Mesodermal cell (in vitro differentiated cells): ENCODE data around the gene NDN. TPM values are rescaled to one million over a fixed set of nuclear protein-coding genes. Genes with fewer than 3 reads are reported as not detected.
"Not testable (repeated sequence)": the region's sequence is repeated elsewhere in the genome, so short reads cannot be mapped to it uniquely, and the experiment has no call there.

Experiments used
- H3K27ac ChIP-seq: 2 replicates; pipeline ENCODE4 v1.7.0; 2013; ENCODE audit warnings: mild to moderate bottlenecking, low read depth, low read length, moderate library complexity; ENCODE audit not compliant: severe bottlenecking
- H3K36me3 ChIP-seq: 2 replicates; pipeline ENCODE4 v1.7.1; 2013; ENCODE audit warnings: mild to moderate bottlenecking, low read length, moderate library complexity; ENCODE audit not compliant: control insufficient read depth, insufficient read depth
- H3K4me1 ChIP-seq: one replicate; pipeline ENCODE4 v1.7.1; 2013; ENCODE audit warnings: mild to moderate bottlenecking, low read length; ENCODE audit not compliant: insufficient read depth, control insufficient read depth, poor library complexity, severe bottlenecking
- H3K4me3 ChIP-seq: 2 replicates; pipeline ENCODE4 v1.7.0; 2013; ENCODE audit warnings: low read length, control low read depth, mild to moderate bottlenecking; ENCODE audit not compliant: insufficient read depth, poor library complexity, severe bottlenecking; ENCODE audit errors: extremely low read depth
- H3K9me3 ChIP-seq: 2 replicates; pipeline ENCODE4 v1.7.1; 2013; ENCODE audit warnings: mild to moderate bottlenecking, low read length, moderate library complexity; ENCODE audit not compliant: control insufficient read depth
- WGBS, 2 experiments: methylation state at CpG; one replicate each; pipeline ENCODE4 v1.1.5; 2013; ENCODE audit warnings: missing lambda C conversion rate in 2 of 2; ENCODE audit not compliant: insufficient coverage in 2 of 2; 5-methylcytosine and 5-hydroxymethylcytosine counted together
- polyA plus RNA-seq, 2 experiments: library from polyadenylated mRNA; stranded (reverse); fragments of 50-300 nt; gene quantifications; one replicate each; pipeline ENCODE4 v1.2.3, GENCODE V29; 2013

The NDN gene
- 59.1 TPM for polyA plus RNA-seq (2013, experiment 1 of 2)
- polyA plus RNA-seq (2013, experiment 2 of 2): 48.5 TPM

- Histone ChIP-seq H3K4me1 (no peaks in the 10 kb centered on the region), H3K4me3 (peak within 1 kb of the TSS; percentile 48), H3K27ac (no peak within 1 kb of the TSS), H3K9me3 (peaks cover 9% of the 10 kb centered on the region), H3K36me3 (no peaks in the 10 kb centered on the region)
- 55 to 59% methylated on average over 31 to 36 of the region's 38 CpGs for WGBS, 2 experiments
Measured at GRCh38 chr15:23687143-23687470, at the start of gene NDN. TSS of gene NDN (minus strand) at chr15:23687305. CDS start at chr15:23687217, 88 bp downstream.

- WGBS, 2 experiments: 51 to 58% methylated on average over 3 to 4 of the region's 5 CpGs
- Histone ChIP-seq H3K9me3 (no peaks in the 10 kb centered on the region), H3K36me3 (no peaks in the 10 kb centered on the region), H3K4me3 (no peak overlapping the region), H3K4me1 (no peaks in the 10 kb centered on the region), H3K27ac (no peak overlapping the region)
Measured at GRCh38 chr15:23736033-23736673, 49.0 kb upstream of the NDN start.

GRCh38 chr15:23734862-23735261 lies 47.8 kb upstream of the NDN start:
- H3K36me3 ChIP-seq: no peaks in the 10 kb centered on the region
- H3K9me3 ChIP-seq: no peaks in the 10 kb centered on the region
- no peaks in the 10 kb centered on the region for H3K4me1 ChIP-seq
- H3K4me3 ChIP-seq: no peak overlapping the region
- 75 to 77% methylated on average over 3 to 4 of the region's 4 CpGs for WGBS, 2 experiments
- no peak overlapping the region for H3K27ac ChIP-seq

- H3K36me3 ChIP-seq, H3K4me1 ChIP-seq, H3K4me3 ChIP-seq, H3K27ac ChIP-seq: not testable (repeated sequence)
- WGBS, 2 experiments: 69 to 73% methylated on average over 26 to 27 of the region's 28 CpGs
- H3K9me3 ChIP-seq: peaks cover 10% of the 10 kb centered on the region
Measured at GRCh38 chr15:23713874-23714656, 27.0 kb upstream of the NDN start.

- Histone ChIP-seq H3K27ac (no peak overlapping the region), H3K4me3 (no peak overlapping the region), H3K9me3 (peaks cover 24% of the 10 kb centered on the region), H3K36me3 (no peaks in the 10 kb centered on the region), H3K4me1 (no peaks in the 10 kb centered on the region)
- 71% methylated on average over 1 of the region's 1 CpG; no CpG with 5 or more reads in 1 of the 2 experiments for WGBS, 2 experiments
Measured at GRCh38 chr15:23708332-23708731, 21.2 kb upstream of the NDN start.

GRCh38 chr15:23695282-23695681 lies 8.2 kb upstream of the NDN start:
- Histone ChIP-seq H3K4me3 (no peak overlapping the region), H3K4me1 (no peaks in the 10 kb centered on the region), H3K36me3 (no peaks in the 10 kb centered on the region), H3K9me3 (no peaks in the 10 kb centered on the region), H3K27ac (no peak overlapping the region)
- WGBS, 2 experiments: 60% methylated on average over 1 of the region's 2 CpGs; no CpG with 5 or more reads in 1 of the 2 experiments

- no CpG with 5 or more reads among the region's 1 CpG for WGBS, 2 experiments
- no peak overlapping the region for H3K27ac ChIP-seq
- no peaks in the 10 kb centered on the region for H3K36me3 ChIP-seq
- no peaks in the 10 kb centered on the region for H3K4me1 ChIP-seq
- no peaks in the 10 kb centered on the region for H3K9me3 ChIP-seq
- H3K4me3 ChIP-seq: no peak overlapping the region
Measured at GRCh38 chr15:23694592-23694991, 7.5 kb upstream of the NDN start.

GRCh38 chr15:23690450-23690852 lies 3.3 kb upstream of the NDN start:
- peak overlapping the region; percentile 16 for H3K27ac ChIP-seq
- no peaks in the 10 kb centered on the region for H3K36me3 ChIP-seq
- H3K4me3 ChIP-seq: no peak overlapping the region
- 57 to 84% methylated on average over 5 of the region's 5 CpGs for WGBS, 2 experiments
- H3K9me3 ChIP-seq: peaks cover 6% of the 10 kb centered on the region
- no peaks in the 10 kb centered on the region for H3K4me1 ChIP-seq

- Histone ChIP-seq H3K4me1 (no peaks in the 10 kb centered on the region), H3K4me3 (no peak overlapping the region), H3K27ac (no peak overlapping the region), H3K36me3 (no peaks in the 10 kb centered on the region), H3K9me3 (peaks cover 6% of the 10 kb centered on the region)
- 75 to 87% methylated on average over 3 to 4 of the region's 4 CpGs for WGBS, 2 experiments
Measured at GRCh38 chr15:23690015-23690414, 2.9 kb upstream of the NDN start.

- H3K27ac ChIP-seq: no peak overlapping the region
- peak overlapping the region; percentile 48 for H3K4me3 ChIP-seq
- peaks cover 9% of the 10 kb centered on the region for H3K9me3 ChIP-seq
- 43 to 45% methylated on average over 48 to 57 of the region's 57 CpGs for WGBS, 2 experiments
- H3K36me3 ChIP-seq: no peaks in the 10 kb centered on the region
- no peaks in the 10 kb centered on the region for H3K4me1 ChIP-seq
Measured at GRCh38 chr15:23686466-23687142, 501 bp downstream of the NDN start.
